HepG2 (cell line): Measurements from ENCODE around the gene B3GNT8. TPM values are rescaled to one million over a fixed set of nuclear protein-coding genes. Genes with fewer than 3 reads are reported as not detected.

Experiments used
- GATAD2A ChIP-seq: IDR thresholded peaks from 2 replicates; pipeline ENCODE4 v1.6.1; 2016
- HOXA3 ChIP-seq: sonication (generic); formaldehyde crosslinking; IDR thresholded peaks from 2 replicates; pipeline ENCODE4 v1.5.0; 2020; ENCODE audit warnings: missing genetic modification reagents
- RFX3 ChIP-seq: IDR thresholded peaks from 2 replicates; pipeline ENCODE4 v1.6.1; 2016; ENCODE audit warnings: missing biosample characterization, missing genetic modification reagents
- SPEN ChIP-seq: sonication (generic); formaldehyde crosslinking; IDR thresholded peaks from 2 replicates; pipeline ENCODE4 v1.5.1; 2020; ENCODE audit warnings: low read depth, mild to moderate bottlenecking, missing genetic modification reagents
- ZBTB7B ChIP-seq: sonication (generic); formaldehyde crosslinking; IDR thresholded peaks from 2 replicates; pipeline ENCODE4 v1.4.0; 2020; ENCODE audit warnings: missing genetic modification reagents
- ZNF350 ChIP-seq: sonication (generic); formaldehyde crosslinking; IDR thresholded peaks from 2 replicates; pipeline ENCODE4 v1.4.0; 2020; ENCODE audit warnings: mild to moderate bottlenecking, low read depth, missing genetic modification reagents, borderline replicate concordance
- ZNF788 ChIP-seq: sonication (generic); formaldehyde crosslinking; IDR thresholded peaks from 2 replicates; pipeline ENCODE4 v1.5.0; 2020; ENCODE audit warnings: mild to moderate bottlenecking, missing genetic modification reagents, borderline replicate concordance
- polyA plus RNA-seq, 8 experiments: library from polyadenylated mRNA; depleted of rRNA in 3 of 8; stranded (reverse) in 7 of 8; unstranded in 1 of 8; fragments of >200 nt; fragmentation: Illumina TruSeq in 4 of 8; extraction: Trizol in 4 of 8; gene quantifications; 2 replicates each; pipeline versions ENCODE4 v1.2.1 to v1.2.3, GENCODE V29; 2011 to 2016; ENCODE audit warnings: low read depth in 4 of 8, missing spikeins in 1 of 8, mixed read lengths in 1 of 8; ENCODE audit not compliant: insufficient read depth in 1 of 8
- total RNA-seq, 5 experiments: library from RNA; depleted of rRNA; stranded (reverse); fragments of >200 nt; fragmentation: Illumina TruSeq; extraction: Trizol; gene quantifications; 2 replicates each; pipeline ENCODE4 v1.2.3, GENCODE V29; 2016; ENCODE audit warnings: low read depth in 1 of 5
- TF ChIP-seq, protein P1 (sequence below): sonication (generic); formaldehyde crosslinking; IDR thresholded peaks from 2 replicates; pipeline ENCODE4 v1.4.0; 2020; ENCODE audit warnings: mild to moderate bottlenecking, missing genetic modification reagents
- TF ChIP-seq, protein P2 (sequence below): sonication (generic); formaldehyde crosslinking; IDR thresholded peaks from 2 replicates; pipeline ENCODE4 v1.4.0; 2020; ENCODE audit warnings: missing genetic modification reagents, borderline replicate concordance
- TF ChIP-seq, protein P3 (sequence below), 2 experiments: sonication (generic) in 1 of 2; formaldehyde crosslinking in 1 of 2; IDR thresholded peaks; 2 replicates each; pipeline versions ENCODE4 v1.4.0 to v1.6.1; 2018 to 2020; ENCODE audit warnings: missing genetic modification reagents in 2 of 2, borderline replicate concordance in 1 of 2, low read depth in 1 of 2, mild to moderate bottlenecking in 1 of 2, missing biosample characterization in 1 of 2
- TF ChIP-seq, protein P4 (sequence below): sonication (generic); formaldehyde crosslinking; IDR thresholded peaks from 2 replicates; pipeline ENCODE4 v1.5.0; 2020; ENCODE audit warnings: mild to moderate bottlenecking, missing genetic modification reagents, moderate library complexity
- TF ChIP-seq, protein P5 (sequence below): sonication (generic); formaldehyde crosslinking; IDR thresholded peaks from 2 replicates; pipeline ENCODE4 v1.4.0; 2020; ENCODE audit warnings: missing genetic modification reagents

Gene B3GNT8
- total and polyA plus RNA-seq, 2 of the 13 experiments (the other 11 are each of a cell fraction or from before 2014, with no cell fraction given), result 0.26 to 1.9 TPM

DNA sequence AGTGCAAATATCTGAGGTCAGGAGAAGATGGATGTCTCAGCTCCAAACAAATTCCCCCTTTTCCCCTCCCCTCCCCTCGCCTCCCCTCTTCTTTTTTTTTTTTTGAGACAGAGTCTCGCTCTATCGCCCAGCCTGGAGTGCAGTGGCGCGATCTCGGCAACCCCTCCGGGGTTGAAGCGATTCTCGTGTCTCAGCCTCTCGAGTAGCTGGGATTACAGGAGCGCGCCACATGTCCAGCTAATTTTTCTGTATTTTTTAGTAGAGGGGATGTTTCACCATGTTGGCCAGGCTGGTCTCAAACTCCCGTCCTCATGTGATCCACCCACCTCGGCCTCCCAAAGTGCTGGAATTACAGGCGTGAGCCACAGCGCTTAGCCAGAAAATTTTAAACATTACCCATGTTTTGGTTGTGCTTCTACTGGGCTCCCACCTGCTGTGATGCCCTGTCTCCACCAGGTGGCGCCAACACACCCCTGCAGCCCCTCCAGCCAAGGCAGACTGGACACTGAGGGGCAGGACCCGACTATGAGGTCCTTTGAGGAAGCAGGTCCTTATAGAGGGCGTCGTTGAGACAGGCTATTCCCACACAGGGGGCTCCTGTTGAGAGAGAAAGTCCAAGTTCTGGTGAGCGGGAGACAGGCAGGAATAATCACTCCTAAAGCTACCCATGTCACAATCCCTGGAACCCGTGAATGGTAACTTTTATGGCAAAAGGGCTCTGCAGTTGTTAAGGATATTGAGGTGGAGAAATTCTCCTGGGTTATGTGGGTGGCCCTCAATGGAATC, 22.1 kb upstream of the B3GNT8 start (continued):
- TF ChIP-seq, protein P1, sequence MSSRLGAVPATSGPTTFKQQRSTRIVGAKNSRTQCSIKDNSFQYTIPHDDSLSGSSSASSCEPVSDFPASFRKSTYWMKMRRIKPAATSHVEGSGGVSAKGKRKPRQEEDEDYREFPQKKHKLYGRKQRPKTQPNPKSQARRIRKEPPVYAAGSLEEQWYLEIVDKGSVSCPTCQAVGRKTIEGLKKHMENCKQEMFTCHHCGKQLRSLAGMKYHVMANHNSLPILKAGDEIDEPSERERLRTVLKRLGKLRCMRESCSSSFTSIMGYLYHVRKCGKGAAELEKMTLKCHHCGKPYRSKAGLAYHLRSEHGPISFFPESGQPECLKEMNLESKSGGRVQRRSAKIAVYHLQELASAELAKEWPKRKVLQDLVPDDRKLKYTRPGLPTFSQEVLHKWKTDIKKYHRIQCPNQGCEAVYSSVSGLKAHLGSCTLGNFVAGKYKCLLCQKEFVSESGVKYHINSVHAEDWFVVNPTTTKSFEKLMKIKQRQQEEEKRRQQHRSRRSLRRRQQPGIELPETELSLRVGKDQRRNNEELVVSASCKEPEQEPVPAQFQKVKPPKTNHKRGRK (CRISPR knock-in tag), result no peak
- TF ChIP-seq ZNF788 (peak; percentile 33; the same call in 1 of the 2 replicates), HOXA3 (CRISPR knock-in tag) (peak; percentile 42; the same call in 1 of the 2 replicates), SPEN (CRISPR knock-in tag) (no peak), ZNF350 (peak; percentile 38; the same call in 1 of the 2 replicates), GATAD2A (CRISPR knock-in tag) (0 out of 2 replicates have a peak, but pooled peaks have one; percentile 40), RFX3 (CRISPR knock-in tag) (no peak), ZBTB7B (CRISPR knock-in tag) (peak; percentile 62; the same call in 1 of the 2 replicates)
- TF ChIP-seq, protein P2, sequence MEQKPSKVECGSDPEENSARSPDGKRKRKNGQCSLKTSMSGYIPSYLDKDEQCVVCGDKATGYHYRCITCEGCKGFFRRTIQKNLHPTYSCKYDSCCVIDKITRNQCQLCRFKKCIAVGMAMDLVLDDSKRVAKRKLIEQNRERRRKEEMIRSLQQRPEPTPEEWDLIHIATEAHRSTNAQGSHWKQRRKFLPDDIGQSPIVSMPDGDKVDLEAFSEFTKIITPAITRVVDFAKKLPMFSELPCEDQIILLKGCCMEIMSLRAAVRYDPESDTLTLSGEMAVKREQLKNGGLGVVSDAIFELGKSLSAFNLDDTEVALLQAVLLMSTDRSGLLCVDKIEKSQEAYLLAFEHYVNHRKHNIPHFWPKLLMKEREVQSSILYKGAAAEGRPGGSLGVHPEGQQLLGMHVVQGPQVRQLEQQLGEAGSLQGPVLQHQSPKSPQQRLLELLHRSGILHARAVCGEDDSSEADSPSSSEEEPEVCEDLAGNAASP (CRISPR knock-in tag), result peak; percentile 51; the same call in 1 of the 2 replicates
- TF ChIP-seq, protein P3, sequence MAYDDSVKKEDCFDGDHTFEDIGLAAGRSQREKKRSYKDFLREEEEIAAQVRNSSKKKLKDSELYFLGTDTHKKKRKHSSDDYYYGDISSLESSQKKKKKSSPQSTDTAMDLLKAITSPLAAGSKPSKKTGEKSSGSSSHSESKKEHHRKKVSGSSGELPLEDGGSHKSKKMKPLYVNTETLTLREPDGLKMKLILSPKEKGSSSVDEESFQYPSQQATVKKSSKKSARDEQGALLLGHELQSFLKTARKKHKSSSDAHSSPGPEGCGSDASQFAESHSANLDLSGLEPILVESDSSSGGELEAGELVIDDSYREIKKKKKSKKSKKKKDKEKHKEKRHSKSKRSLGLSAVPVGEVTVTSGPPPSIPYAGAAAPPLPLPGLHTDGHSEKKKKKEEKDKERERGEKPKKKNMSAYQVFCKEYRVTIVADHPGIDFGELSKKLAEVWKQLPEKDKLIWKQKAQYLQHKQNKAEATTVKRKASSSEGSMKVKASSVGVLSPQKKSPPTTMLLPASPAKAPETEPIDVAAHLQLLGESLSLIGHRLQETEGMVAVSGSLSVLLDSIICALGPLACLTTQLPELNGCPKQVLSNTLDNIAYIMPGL (CRISPR knock-in tag; IDR thresholded peaks at IDR 0.05; ENCODE audit: borderline replicate concordance in 1 of 2, low read depth in 1 of 2), result peak in 1 of 2 experiments; percentile 73; a peak in 1 of 4 replicates
- TF ChIP-seq, protein P4, sequence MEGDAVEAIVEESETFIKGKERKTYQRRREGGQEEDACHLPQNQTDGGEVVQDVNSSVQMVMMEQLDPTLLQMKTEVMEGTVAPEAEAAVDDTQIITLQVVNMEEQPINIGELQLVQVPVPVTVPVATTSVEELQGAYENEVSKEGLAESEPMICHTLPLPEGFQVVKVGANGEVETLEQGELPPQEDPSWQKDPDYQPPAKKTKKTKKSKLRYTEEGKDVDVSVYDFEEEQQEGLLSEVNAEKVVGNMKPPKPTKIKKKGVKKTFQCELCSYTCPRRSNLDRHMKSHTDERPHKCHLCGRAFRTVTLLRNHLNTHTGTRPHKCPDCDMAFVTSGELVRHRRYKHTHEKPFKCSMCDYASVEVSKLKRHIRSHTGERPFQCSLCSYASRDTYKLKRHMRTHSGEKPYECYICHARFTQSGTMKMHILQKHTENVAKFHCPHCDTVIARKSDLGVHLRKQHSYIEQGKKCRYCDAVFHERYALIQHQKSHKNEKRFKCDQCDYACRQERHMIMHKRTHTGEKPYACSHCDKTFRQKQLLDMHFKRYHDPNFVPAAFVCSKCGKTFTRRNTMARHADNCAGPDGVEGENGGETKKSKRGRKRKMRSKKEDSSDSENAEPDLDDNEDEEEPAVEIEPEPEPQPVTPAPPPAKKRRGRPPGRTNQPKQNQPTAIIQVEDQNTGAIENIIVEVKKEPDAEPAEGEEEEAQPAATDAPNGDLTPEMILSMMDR (CRISPR knock-in tag), result peak; percentile 96
- TF ChIP-seq, protein P5, sequence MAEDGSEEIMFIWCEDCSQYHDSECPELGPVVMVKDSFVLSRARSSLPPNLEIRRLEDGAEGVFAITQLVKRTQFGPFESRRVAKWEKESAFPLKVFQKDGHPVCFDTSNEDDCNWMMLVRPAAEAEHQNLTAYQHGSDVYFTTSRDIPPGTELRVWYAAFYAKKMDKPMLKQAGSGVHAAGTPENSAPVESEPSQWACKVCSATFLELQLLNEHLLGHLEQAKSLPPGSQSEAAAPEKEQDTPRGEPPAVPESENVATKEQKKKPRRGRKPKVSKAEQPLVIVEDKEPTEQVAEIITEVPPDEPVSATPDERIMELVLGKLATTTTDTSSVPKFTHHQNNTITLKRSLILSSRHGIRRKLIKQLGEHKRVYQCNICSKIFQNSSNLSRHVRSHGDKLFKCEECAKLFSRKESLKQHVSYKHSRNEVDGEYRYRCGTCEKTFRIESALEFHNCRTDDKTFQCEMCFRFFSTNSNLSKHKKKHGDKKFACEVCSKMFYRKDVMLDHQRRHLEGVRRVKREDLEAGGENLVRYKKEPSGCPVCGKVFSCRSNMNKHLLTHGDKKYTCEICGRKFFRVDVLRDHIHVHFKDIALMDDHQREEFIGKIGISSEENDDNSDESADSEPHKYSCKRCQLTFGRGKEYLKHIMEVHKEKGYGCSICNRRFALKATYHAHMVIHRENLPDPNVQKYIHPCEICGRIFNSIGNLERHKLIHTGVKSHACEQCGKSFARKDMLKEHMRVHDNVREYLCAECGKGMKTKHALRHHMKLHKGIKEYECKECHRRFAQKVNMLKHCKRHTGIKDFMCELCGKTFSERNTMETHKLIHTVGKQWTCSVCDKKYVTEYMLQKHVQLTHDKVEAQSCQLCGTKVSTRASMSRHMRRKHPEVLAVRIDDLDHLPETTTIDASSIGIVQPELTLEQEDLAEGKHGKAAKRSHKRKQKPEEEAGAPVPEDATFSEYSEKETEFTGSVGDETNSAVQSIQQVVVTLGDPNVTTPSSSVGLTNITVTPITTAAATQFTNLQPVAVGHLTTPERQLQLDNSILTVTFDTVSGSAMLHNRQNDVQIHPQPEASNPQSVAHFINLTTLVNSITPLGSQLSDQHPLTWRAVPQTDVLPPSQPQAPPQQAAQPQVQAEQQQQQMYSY (CRISPR knock-in tag), result peak; percentile 85
